Camera-type eye (tissue), 1 donor: ENCODE data around the gene ITGB1BP2. TPM values are rescaled to one million over a fixed set of nuclear protein-coding genes. Genes with fewer than 3 reads are reported as not detected.

Experiments
- total RNA-seq: library from RNA; depleted of rRNA; stranded (reverse); fragments of >200 nt; gene quantifications from one replicate; pipeline ENCODE4 v1.2.3, GENCODE V29; 2014

The ITGB1BP2 gene
- total RNA-seq, result 7.5 TPM

DNA sequence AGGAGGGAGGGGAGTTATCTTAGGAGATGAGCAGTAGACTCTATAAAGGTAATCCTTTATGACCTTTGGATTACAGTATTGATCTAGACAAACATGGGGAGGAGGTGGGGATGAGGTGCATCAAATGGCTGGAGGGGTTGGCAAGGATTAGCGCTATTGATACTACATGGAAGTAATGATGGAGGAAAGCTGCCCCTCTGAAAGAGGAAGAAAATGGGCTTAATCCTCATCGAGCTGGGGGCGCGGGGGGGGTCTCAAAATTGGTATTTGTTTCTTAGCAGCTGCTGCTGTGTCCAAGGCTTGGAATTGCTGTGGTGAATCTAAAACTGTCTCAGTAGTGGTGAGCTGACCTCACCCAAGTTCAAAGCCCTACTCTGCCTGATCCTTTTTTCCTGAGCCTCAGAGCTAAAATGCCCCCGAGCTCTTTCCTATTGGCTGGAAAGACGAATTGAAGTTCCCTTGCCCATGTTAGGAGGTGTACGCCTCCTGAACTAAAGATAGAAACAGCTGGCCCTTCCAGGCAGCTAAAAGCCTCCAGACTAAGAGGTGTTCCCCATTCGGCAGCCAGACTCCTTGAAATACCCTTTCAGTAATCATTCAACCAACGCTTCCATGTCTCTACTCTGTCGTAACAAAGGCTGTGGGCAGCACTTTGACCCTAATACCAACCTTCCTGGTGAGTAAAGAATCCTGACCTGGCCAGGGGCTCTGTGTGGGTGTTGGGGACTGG, at the start of gene ITGB1BP2:
Gene ITGB1BP2, plus strand, starts transcription at position 556 of the 730 bp plus-strand sequence. Its CDS starts 57 bp downstream, at position 613.

DNA sequence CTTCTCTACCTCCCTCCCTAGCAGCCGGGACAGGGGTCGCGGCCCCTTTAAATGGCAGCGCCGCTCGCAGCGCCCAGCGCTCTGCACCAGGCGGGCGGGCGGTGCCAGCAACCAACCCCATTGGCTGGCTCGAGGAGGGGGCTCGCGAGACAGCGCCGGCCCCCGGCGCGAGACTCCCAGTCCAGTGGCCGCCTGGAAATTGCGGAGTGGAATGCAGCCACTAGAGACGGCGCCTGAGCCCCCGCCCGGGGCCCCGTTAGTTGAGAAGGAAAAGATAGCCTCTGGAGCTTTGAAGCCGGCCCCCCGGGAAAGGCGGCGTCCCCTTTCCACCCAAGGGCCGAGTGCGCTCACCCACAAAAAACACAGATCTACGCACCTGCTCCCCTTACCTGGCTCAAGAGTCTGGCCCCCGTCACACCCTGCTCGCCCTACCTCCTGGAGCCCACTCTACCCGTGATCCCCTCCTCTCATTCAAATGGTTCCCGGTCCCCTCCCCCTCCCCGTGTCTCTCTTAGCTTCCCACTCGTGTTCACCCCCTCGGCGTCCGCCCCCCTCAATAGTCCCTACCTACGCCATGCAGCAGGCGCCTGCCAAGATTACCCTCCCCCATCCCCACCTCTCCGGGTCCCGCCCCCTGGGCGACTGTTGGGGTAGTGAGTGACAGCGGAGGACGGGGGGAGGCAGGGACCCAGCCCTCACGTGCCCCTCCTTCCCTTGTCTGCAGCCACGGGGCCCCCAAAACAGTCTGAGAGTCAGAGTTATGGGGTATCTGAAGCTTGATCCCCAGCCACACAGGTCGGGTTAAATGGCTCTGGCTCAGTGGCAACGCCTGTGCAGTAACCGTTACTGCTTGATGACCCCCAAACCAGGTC, 47.2 kb upstream of the ITGB1BP2 start, which contains the start of gene ZMYM3:
Gene ZMYM3, minus strand, starts transcription at position 49 of the 872 bp plus-strand sequence. CDS start 885 bp downstream, outside the sequence.

DNA sequence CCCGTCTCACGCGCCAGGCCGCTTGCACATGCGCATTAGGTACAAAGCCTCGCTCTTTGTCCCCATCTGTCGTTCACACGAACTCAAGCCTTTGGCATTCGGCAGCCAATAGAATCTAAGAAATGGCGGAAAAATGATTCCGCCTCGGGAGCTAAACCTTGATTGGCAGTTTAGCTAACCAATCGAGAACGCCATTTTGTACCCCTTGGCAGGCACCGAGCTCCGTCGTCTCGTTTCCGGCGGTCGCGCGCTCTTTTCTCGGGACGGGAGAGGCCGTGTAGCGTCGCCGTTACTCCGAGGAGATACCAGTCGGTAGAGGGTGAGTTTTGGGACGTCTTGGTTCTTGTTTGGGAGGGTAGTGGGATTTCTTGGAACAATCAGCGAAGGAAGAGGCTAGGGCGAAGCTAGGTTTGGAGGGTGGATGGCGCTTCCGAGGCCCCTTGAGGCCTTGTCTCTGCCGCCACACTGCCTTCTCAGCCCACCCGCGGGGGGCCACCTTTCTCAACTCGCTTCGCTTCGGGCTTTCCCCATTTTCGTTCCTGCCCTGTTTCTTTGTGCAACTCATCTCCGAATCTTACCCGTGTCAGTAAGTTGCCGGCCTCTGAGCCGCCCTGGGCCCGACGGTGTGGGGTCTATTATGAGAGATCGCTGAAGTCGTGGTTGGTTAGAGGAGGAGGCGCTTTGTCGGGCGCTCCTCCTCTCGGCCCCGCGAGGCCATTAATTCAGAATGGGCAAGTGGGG, 18.0 kb upstream of the ITGB1BP2 start, which contains the start of gene NONO:
Gene NONO, plus strand, starts transcription at position 233 of the 741 bp plus-strand sequence. CDS start 7,003 bp downstream, outside the sequence.

Other genes with a start within 250 kb of the ITGB1BP2 start
- 62.5 TPM for gene SNX12, start 233.4 kb upstream of the ITGB1BP2 start, total RNA-seq
- gene FOXO4, start 205.9 kb upstream of the ITGB1BP2 start, total RNA-seq, result 16.6 TPM
- gene CXorf65, start 195.0 kb upstream of the ITGB1BP2 start, total RNA-seq, result not detected
- gene IL2RG, start 190.2 kb upstream of the ITGB1BP2 start, total RNA-seq, result 1.3 TPM
- 48.8 TPM for gene MED12, start 183.2 kb upstream of the ITGB1BP2 start, total RNA-seq
- 20.5 TPM for gene NLGN3, start 156.9 kb upstream of the ITGB1BP2 start, total RNA-seq
- 0.49 TPM for gene GJB1, start 78.5 kb upstream of the ITGB1BP2 start, total RNA-seq
- 28.6 TPM for gene ZMYM3, start 47.6 kb upstream of the ITGB1BP2 start, total RNA-seq
- 397 TPM for gene NONO, start 18.1 kb upstream of the ITGB1BP2 start, total RNA-seq
- gene TAF1, start 64.6 kb downstream of the ITGB1BP2 start, total RNA-seq, result 83.5 TPM
- 221 TPM for gene OGT, start 231.4 kb downstream of the ITGB1BP2 start, total RNA-seq